Tibial nerve (tissue), 3 donors: ENCODE results near the gene SLC23A2.
"Not testable (repeated sequence)": the region's sequence is repeated elsewhere in the genome, so short reads cannot be mapped to it uniquely, and the experiment has no call there.

Experiments
- CTCF ChIP-seq, 5 experiments: fragments of 200-600 bp in 3 of 5; fragments of 450-650 bp in 2 of 5; sonication (generic) in 3 of 5; IDR thresholded peaks; one replicate each; pipeline ENCODE4 v1.5.1; 2016 to 2019; ENCODE audit warnings: antibody characterized with exemption in 5 of 5, mild to moderate bottlenecking in 3 of 5, moderate library complexity in 2 of 5
- POLR2A ChIP-seq, 2 donors: fragments of 450-650 bp; IDR thresholded peaks; one replicate each; pipeline ENCODE4 v1.6.1; 2017; ENCODE audit warnings: antibody characterized with exemption in 2 of 2, mild to moderate bottlenecking in 2 of 2, moderate library complexity in 2 of 2

DNA sequence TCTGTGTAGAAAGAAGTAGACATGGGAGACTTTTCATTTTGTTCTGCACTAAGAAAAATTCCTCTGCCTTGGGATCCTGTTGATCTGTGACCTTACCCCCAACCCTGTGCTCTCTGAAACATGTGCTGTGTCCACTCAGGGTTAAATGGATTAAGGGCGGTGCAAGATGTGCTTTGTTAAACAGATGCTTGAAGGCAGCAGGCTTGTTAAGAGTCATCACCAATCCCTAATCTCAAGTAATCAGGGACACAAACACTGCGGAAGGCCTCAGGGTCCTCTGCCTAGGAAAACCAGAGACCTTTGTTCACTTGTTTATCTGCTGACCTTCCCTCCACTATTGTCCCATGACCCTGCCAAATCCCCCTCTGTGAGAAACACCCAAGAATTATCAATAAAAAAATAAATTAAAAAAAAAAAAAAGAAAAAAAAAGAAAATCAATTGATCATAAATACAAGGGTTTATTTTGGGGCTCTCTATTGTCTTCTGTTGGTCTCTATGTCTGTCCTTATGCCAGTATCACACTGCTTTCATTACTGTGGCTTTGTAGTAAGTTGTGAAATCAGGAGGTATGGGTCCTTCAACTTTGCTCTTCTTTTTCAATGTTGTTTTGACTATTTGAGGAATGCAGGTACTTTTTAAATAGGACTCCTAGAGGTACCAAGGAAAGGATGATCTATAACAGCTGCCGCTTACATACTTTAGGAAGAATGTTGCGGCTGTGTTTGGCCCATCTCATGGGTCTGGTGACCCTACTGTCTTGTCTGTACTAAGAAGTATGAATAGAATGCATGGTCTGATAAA lies 27.1 kb upstream of the SLC23A2 start:
- not testable (repeated sequence) for TF ChIP-seq POLR2A, CTCF (IDR thresholded peaks at IDR 0.05)
